ENCODE results near the gene RBMS1.

- no peak for TF ChIP-seq CTCF (conservative IDR thresholded peaks at IDR 0.05; ENCODE audit: low read depth in 2 of 2)
- no peak for TF ChIP-seq EZH2 (IDR thresholded peaks at IDR 0.05; ENCODE audit: low read depth, unreplicated experiment)
- no peak for TF ChIP-seq POLR2AphosphoS5 (IDR thresholded peaks at IDR 0.05; ENCODE audit: low read depth)
- no peak for TF ChIP-seq ZNF114 (CRISPR knock-in tag; IDR thresholded peaks at IDR 0.05)
- TF ChIP-seq EZH2phosphoT487 (IDR thresholded peaks at IDR 0.05; ENCODE audit: unreplicated experiment): no peak
- no peak for TF ChIP-seq JUNB (IDR thresholded peaks at IDR 0.05; ENCODE audit: unreplicated experiment)
- TF ChIP-seq ETS1 (IDR thresholded peaks at IDR 0.05): no peak
- no peak for TF ChIP-seq REST (IDR thresholded peaks at IDR 0.05; ENCODE audit: unreplicated experiment)
- TF ChIP-seq ZNF331 (CRISPR knock-in tag; IDR thresholded peaks at IDR 0.05; ENCODE audit: low read depth): no peak
- TF ChIP-seq CREB1 (CRISPR knock-in tag; IDR thresholded peaks at IDR 0.05; ENCODE audit: low read depth): no peak
- no peak for TF ChIP-seq STAT1 (IDR thresholded peaks at IDR 0.05; ENCODE audit: unreplicated experiment)
Measured at GRCh38 chr2:160241251-160242137, 252.1 kb downstream of the RBMS1 start.

Data from GM23338 (cell line).